OCI-LY7 (cell line): ENCODE data around the gene KLRD1. TPM values are rescaled to one million over a fixed set of nuclear protein-coding genes. Genes with fewer than 3 reads are reported as not detected.

Experiments
- BruUV-seq: library from RNA; stranded (reverse); fragments of 400-500 nt; replicated peaks from 2 replicates; lab custom pipeline; 2021; lab: Mats Ljungman, UMichigan
- CTCF ChIA-PET: fragments of 300-600 bp; sonication (Branson Sonifier 250); formaldehyde crosslinking; loops from one replicate; lab custom pipeline; 2022; ENCODE audit warnings: antibody characterized with exemption; ENCODE audit not compliant: unreplicated experiment; lab: Charles Lee
- POLR2A ChIA-PET: fragments of 300-600 bp; sonication (Branson Sonifier 250); formaldehyde crosslinking; loops from one replicate; lab custom pipeline; 2022; ENCODE audit warnings: antibody characterized with exemption; lab: Charles Lee
- DNase-seq: peaks from one replicate; pipeline ENCODE4 v3.0.0-alpha.2; 2015; ENCODE audit warnings: low spot score
- H2AFZ ChIP-seq: fragments of 200-600 bp; sonication (generic), shearing (Covaris generic); 2 replicates; pipeline ENCODE4 v1.6.1; 2014; ENCODE audit warnings: mild to moderate bottlenecking, antibody characterized with exemption, low read length, moderate library complexity
- H3K27ac ChIP-seq: fragments of 200-600 bp; sonication (generic); 2 replicates; pipeline ENCODE4 v1.5.1; 2014; ENCODE audit warnings: mixed run types, low read depth, mild to moderate bottlenecking, moderate library complexity, low read length, inconsistent platforms; ENCODE audit not compliant: poor library complexity, severe bottlenecking
- H3K36me3 ChIP-seq: fragments of 200-600 bp; sonication (generic); 2 replicates; pipeline ENCODE4 v1.6.1; 2014; ENCODE audit warnings: mild to moderate bottlenecking, antibody characterized with exemption, low read length, moderate library complexity, mixed read lengths; ENCODE audit not compliant: insufficient read depth
- H3K4me1 ChIP-seq: fragments of 200-600 bp; sonication (generic); 2 replicates; pipeline ENCODE4 v1.5.1; 2014; ENCODE audit warnings: mild to moderate bottlenecking, low read length; ENCODE audit not compliant: insufficient read depth, poor library complexity, severe bottlenecking
- H3K4me2 ChIP-seq: fragments of 200-600 bp; sonication (generic); 2 replicates; pipeline ENCODE4 v1.6.1; 2014; ENCODE audit warnings: mild to moderate bottlenecking, low read length
- H3K4me3 ChIP-seq: fragments of 200-600 bp; sonication (generic); 2 replicates; pipeline ENCODE4 v1.5.1; 2014; ENCODE audit warnings: mild to moderate bottlenecking, low read depth, low read length; ENCODE audit not compliant: poor library complexity, severe bottlenecking
- H3K79me2 ChIP-seq: fragments of 200-600 bp; sonication (generic); 2 replicates; pipeline ENCODE4 v1.6.1; 2016; ENCODE audit warnings: low read depth, mild to moderate bottlenecking, low read length, moderate library complexity, mixed read lengths; ENCODE audit not compliant: insufficient read depth
- H3K9me2 ChIP-seq: fragments of 200-600 bp; sonication (generic); 2 replicates; pipeline ENCODE4 v1.6.1; 2016; ENCODE audit warnings: mild to moderate bottlenecking, low read length, mixed read lengths; ENCODE audit not compliant: insufficient read depth
- H3K9me3 ChIP-seq: fragments of 200-600 bp; sonication (generic); 2 replicates; pipeline ENCODE4 v1.6.1; 2014; ENCODE audit warnings: mild to moderate bottlenecking, mixed run types, low read length, mixed read lengths
- H4K20me1 ChIP-seq: fragments of 200-600 bp; sonication (generic); 2 replicates; pipeline ENCODE4 v1.6.1; 2014; ENCODE audit warnings: mild to moderate bottlenecking, antibody characterized with exemption, low read length, moderate library complexity, mixed read lengths; ENCODE audit not compliant: insufficient read depth
- CTCF ChIP-seq: fragments of 200-600 bp; sonication (generic); conservative IDR thresholded peaks from 2 replicates; pipeline ENCODE4 v1.5.1; 2014; ENCODE audit warnings: mild to moderate bottlenecking, antibody characterized with exemption, low read length, moderate library complexity, mixed read lengths
- EZH2phosphoT487 ChIP-seq: fragments of 200-600 bp; sonication (generic); IDR thresholded peaks from 2 replicates; pipeline ENCODE4 v1.6.1; 2018; ENCODE audit warnings: low read depth, borderline replicate concordance, mild to moderate bottlenecking, mixed run types, antibody characterized with exemption, low read length, moderate library complexity, mixed read lengths
- intact Hi-C: fragments of 100-400 bp; cut with micrococcal nuclease; formaldehyde crosslinking; loops from one replicate; pipeline ENCODE4 v1.10.0; 2022; ENCODE audit not compliant: unreplicated experiment
- total RNA-seq, 2 experiments: library from RNA; depleted of rRNA in 1 of 2; stranded (reverse); fragments of >200 nt in 1 of 2; shearing (Covaris generic) in 1 of 2; gene quantifications; 2 replicates each; pipeline ENCODE4 v1.2.3, GENCODE V29; 2014 to 2022

Gene KLRD1
- total RNA-seq, 2 experiments from 2014 or later, result under 0.01 to 0.04 TPM

DNA sequence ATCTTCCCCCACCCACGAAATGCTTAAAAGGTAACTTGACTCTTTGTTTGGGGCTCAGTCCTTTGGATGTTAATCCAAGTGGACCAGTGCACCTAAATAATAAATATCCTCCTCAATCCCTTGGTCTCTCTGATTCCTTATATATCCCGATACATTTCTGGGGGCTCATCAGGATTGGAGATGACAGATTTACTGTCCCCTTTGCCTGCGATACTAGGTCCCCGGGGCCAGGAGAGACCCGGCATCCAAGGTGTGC is 55.9 kb downstream of the KLRD1 start:
- Histone ChIP-seq H3K9me3 (peaks cover 29% of the 10 kb centered on the region), H3K4me3 (peak overlapping the region; percentile 71), H3K27ac (peak overlapping the region; percentile 84), H3K4me2 (peak overlapping the region; percentile 86), H3K79me2 (no peaks in the 10 kb centered on the region), H3K36me3 (peaks cover 31% of the 10 kb centered on the region), H4K20me1 (no peaks in the 10 kb centered on the region), H3K9me2 (no peaks in the 10 kb centered on the region), H3K4me1 (peaks cover 44% of the 10 kb centered on the region), H2AFZ (peak overlapping the region; percentile 85)
- TF ChIP-seq CTCF, result no peak
- TF ChIP-seq EZH2phosphoT487, result no peak
- no TSS peak for BruUV-seq
- intact Hi-C loops, result loop anchor here (5.0 kb wide), 1 partner anchor 249 kb away; the partner anchor contains the start of gene MAGOHB
- ChIA-PET CTCF (no interaction called here), POLR2A (interaction anchor here (0.5 to 5.0 kb wide), 7 partner anchors 8 to 149 kb away, joined by 3 to 41 read pairs (median 6); no protein-coding TSS in a partner anchor)
- DNase-seq, result no peak

DNA sequence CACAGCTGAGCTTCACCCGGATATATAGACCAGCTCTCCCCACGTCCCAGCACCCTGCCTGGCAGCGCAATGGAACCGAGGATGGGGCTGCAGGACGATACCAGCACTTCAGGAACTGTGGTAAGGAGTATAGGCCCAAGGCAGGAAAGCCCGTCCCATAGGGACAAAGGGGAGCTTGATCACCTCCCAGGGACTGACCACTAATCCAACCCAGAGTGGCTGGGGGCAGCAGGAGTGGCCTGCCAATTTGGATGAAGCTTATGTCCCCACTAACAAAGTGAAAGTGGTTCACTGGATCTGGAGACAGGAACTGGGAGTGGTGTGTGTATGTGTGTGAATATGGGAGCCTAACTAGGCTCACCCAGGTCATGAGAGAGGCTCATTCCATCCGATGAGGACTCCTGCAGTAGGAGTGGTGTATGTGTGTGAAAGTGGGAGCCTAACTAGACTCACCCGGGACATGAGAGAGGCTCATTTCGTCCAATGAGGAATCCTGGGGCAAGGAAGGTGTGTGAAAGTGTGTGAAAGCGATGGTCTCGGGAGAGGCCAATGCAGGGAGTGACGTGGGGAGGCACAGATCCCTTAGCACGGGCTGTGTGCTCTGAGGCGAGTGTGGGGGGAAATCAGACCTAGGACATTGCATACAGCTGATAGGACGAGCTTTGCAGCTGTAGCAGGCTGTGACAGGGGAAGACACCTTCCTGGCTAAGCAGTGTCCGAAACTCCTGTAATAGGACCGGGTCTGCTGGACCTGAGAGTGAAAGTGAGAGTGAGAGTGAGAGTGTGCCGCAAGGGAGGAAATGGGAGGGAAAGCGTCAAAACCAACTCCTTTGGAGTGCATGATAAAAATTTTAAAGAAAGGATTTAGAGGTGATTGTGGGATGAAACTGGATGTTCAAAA is 56.5 kb downstream of the KLRD1 start:
- no TSS peak for BruUV-seq
- H3K4me3 ChIP-seq, result peak overlapping the region; percentile 71
- intact Hi-C loops, result loop anchor here (2.0 to 5.0 kb wide), 3 partner anchors 25 to 248 kb away; partner anchors contain the start of gene MAGOHB
- H3K27ac ChIP-seq, result peak overlapping the region; percentile 84
- no peaks in the 10 kb centered on the region for H3K79me2 ChIP-seq
- peak overlapping the region; percentile 85 for H2AFZ ChIP-seq
- H3K9me3 ChIP-seq, result peaks cover 30% of the 10 kb centered on the region
- no peaks in the 10 kb centered on the region for H3K9me2 ChIP-seq
- peaks cover 44% of the 10 kb centered on the region for H3K4me1 ChIP-seq
- CTCF ChIA-PET, result interaction anchor here (1.1 to 1.9 kb wide), 3 partner anchors 22 to 197 kb away, joined by 4 to 5 read pairs (median 5); no protein-coding TSS in a partner anchor
- no peak for TF ChIP-seq CTCF
- TF ChIP-seq EZH2phosphoT487, result no peak
- DNase-seq, result peak; percentile 77
- H3K36me3 ChIP-seq, result peaks cover 31% of the 10 kb centered on the region
- peak overlapping the region; percentile 86 for H3K4me2 ChIP-seq
- POLR2A ChIA-PET, result interaction anchor here (0.5 to 5.0 kb wide), 14 partner anchors 9 to 150 kb away, joined by 3 to 41 read pairs (median 4); no protein-coding TSS in a partner anchor
- no peaks in the 10 kb centered on the region for H4K20me1 ChIP-seq
